Vagina (tissue), 2 donors: ENCODE measurements around the gene FAP.

Experiments used
- POLR2AphosphoS5 ChIP-seq, 2 donors: sonication (generic); formaldehyde crosslinking; IDR thresholded peaks; one replicate each; pipeline ENCODE4 v1.9.0; 2017; ENCODE audit warnings: antibody characterized with exemption in 2 of 2, mild to moderate bottlenecking in 2 of 2, low read depth in 1 of 2; ENCODE audit not compliant: insufficient read depth in 1 of 2
- TF ChIP-seq, protein P1 (sequence below), 3 experiments: fragments of 450-650 bp in 2 of 3; fragments of 200-600 bp in 1 of 3; sonication (generic) in 1 of 3; IDR thresholded peaks; one replicate each; pipeline ENCODE4 v1.5.1; 2017 to 2019; ENCODE audit warnings: antibody characterized with exemption in 3 of 3, mild to moderate bottlenecking in 2 of 3, moderate library complexity in 2 of 3

DNA sequence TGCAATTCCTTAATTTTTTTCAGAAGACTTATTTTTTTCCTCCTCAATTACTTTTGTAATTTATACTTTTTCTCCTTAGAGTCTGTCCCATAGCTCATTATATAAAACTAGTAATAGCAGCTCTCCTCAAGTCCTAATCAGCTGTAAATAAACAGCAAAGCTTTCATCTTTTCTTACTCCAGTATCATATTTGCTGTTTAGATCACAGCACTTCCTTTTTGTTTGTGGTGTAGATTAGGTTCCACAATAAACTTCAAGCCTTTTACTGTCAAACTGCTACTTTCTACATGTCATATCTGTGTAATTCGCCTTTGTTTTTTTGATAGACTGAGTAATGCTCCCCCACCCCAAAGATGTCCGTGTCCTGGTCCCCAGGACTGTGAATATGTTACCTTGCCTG is 116.7 kb downstream of the FAP start:
- TF ChIP-seq, protein P1, sequence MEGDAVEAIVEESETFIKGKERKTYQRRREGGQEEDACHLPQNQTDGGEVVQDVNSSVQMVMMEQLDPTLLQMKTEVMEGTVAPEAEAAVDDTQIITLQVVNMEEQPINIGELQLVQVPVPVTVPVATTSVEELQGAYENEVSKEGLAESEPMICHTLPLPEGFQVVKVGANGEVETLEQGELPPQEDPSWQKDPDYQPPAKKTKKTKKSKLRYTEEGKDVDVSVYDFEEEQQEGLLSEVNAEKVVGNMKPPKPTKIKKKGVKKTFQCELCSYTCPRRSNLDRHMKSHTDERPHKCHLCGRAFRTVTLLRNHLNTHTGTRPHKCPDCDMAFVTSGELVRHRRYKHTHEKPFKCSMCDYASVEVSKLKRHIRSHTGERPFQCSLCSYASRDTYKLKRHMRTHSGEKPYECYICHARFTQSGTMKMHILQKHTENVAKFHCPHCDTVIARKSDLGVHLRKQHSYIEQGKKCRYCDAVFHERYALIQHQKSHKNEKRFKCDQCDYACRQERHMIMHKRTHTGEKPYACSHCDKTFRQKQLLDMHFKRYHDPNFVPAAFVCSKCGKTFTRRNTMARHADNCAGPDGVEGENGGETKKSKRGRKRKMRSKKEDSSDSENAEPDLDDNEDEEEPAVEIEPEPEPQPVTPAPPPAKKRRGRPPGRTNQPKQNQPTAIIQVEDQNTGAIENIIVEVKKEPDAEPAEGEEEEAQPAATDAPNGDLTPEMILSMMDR (IDR thresholded peaks at IDR 0.05) = no peak
- TF ChIP-seq POLR2AphosphoS5 (IDR thresholded peaks at IDR 0.05; ENCODE audit: insufficient read depth in 1 of 2, low read depth in 1 of 2) = no peak
